Activated CD8-positive, alpha-beta memory T cell treated with anti-CD3 and anti-CD28 coated beads, Interleukin-2, amount 50 U/mL, for 4 hours (primary cell): ENCODE results near the gene OPCML.

Source experiments
- DNase-seq: peaks from one replicate; pipeline ENCODE4 v3.0.0-alpha.2; 2020

The OPCML gene

GRCh38 chr11:133224271-133224670 lies 308.0 kb downstream of the OPCML start:
- no peak for DNase-seq

DNA sequence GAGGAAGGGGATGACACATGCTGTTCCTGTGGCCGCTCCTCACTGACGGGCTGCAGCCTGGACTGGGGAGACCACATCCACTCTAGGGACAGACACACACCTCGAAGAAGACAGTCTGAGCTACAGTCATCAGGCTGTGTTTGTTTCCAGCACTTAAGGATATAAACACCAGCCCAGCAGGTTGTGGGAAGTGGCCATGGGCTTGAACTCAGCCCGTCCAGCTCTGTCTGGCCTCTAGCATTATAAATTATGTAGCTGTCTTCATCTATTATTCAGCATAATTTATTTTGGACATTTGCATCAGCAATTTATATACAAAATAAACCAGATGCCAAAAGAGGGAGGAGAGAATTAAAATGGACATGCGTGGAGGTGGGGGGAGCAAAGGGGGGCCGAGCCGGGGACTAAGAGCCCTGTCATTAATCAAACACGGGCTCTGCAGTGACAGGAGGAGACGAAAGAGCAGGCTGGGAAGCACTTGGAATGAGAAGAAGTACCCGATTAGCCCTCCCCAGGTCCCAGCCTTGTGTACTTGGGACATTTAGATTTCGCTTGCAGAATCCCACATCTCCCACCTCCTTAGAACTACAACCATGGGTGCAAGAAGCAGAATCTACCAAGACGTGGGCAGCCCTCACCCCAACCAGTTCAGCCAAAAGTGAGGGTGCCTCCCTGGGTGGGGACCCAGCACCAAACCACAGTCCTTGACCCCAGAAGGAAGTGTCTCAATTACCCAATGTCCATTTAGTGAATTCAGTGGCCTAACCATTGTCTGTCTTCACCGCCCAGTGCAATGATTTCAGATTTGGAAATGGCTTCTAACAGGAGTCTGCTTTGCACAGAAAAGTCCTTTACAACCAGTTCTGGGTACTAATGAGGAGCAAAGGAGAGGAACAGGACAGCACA lies 309.6 kb downstream of the OPCML start:
- DNase-seq, result no peak

DNA sequence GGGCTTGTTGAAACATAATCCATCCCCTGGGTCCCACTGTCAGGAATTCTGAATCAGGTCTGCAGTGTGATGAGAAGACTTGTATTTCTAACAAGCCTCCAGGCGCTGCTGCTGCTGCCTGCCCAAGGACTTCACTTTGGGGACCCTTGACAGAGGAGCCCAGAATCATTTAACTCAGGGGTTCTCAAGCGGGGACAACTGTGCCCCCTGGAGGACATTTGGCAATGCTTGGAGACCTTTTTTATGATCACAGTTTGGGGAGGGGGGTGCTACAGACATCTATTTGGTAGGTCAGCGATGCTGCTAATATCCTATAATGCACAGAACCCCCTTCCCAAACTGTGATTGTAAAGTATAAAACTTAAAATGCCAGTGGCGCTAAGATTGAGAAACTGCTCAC lies 312.8 kb downstream of the OPCML start:
- no peak for DNase-seq

DNA sequence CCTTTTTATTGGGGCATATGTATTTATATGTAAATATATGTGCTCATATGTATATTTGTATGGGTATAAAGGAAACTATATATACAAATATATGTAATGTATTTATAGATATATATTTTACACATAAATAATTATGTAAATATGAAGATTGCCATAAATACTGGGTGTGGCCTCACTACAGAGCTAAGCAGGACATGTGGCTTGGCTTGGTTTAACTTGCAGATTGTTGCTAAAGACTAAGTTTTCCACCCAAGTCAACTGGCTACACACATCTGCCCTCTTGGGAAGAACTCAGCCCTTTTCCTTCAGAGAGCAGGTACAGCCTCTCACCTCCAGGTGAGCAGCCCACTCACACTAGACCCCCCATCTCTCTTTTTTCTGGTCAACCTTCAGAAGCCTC lies 315.5 kb downstream of the OPCML start:
- DNase-seq, result no peak

DNA sequence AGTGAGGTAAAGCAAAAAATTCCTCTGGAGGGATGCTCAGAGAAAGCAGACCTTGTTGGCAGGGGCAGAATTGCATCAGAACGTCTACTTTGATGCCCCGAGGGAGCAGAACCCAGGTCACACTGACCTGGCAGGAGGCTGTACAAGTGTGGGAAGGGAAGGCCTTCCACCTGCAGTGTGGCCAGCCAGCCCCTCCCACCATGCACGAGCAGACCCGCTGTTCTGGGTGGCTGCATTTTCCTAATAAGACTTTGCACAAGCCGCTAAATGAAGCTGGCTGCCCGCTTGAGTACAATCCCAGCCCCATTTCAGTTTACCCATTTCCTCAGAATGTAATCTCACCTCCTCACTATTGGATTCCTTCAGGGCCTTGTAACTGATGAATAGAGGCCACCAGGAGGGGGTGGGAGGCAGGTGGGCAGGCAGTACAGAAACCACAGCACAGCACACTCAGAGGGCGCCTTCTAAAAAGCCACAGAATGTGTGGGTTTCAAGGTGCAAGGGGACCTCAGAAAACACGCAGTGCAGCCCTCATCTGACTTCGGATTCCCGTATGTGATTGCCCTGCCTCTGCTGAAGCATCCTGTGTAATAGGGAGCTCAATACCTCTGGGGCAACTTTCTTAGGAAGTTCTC lies 316.6 kb downstream of the OPCML start:
- DNase-seq, result no peak

DNA sequence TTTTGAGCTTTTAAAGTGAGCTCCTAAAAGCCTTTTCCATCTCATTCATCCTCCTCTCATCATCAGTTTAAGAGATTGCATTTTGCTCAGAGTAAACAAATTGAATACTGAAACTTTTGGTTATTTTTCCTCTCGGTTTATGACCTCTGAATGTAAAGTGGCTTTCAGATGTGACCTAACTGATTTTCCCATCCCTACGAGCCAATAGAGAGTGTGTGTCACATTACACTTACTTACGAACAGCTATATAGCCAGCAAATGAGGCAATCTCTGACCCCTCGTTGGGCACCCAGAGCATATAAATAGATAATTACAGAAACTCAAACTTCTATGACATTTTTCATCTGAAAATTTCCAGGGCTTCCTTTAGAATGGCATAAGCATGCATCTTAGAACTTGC lies 317.7 kb downstream of the OPCML start:
- no peak for DNase-seq

DNA sequence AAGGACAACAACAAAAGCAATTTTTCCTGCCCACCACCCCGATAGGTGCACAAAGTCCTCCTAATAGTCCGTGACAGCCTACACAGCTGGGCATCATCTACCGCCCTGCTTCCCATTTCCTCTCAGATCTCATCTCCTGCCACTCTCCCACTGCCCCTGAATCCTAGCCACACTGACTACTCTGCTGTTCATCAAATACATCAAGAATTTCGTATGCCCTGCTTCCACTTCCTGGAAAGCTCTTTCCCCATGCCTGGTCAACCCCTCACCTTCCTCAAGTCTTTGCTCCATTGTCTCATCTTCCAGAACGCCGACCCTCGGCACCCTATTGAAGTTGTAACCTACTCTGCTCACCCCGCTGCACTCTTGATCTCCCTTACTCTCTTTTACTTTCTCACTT lies 320.1 kb downstream of the OPCML start:
- DNase-seq, result no peak

- no peak for DNase-seq
These were observed 324.3 kb downstream of the OPCML start for GRCh38 chr11:133207995-133208394.

GRCh38 chr11:133206313-133207005 lies 325.8 kb downstream of the OPCML start:
- DNase-seq, result no peak

DNA sequence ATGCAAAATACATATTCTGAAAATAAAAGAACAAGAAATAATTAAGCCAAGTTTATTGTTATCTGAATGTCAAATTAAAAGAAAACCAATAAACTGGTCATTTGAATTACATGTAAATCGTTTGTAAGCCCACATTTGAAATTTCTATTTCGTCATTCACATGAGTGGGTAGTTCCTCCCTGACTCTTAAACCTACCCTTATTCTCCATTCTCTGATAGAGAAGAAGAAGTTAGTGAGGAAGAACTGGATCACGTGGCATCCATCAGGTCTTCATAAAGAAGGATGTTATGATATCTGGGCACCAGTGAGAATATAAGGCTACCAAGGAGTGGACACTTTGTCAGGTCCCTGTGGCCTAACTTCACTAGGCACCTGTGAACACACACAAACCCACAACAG lies 328.1 kb downstream of the OPCML start:
- no peak for DNase-seq

DNA sequence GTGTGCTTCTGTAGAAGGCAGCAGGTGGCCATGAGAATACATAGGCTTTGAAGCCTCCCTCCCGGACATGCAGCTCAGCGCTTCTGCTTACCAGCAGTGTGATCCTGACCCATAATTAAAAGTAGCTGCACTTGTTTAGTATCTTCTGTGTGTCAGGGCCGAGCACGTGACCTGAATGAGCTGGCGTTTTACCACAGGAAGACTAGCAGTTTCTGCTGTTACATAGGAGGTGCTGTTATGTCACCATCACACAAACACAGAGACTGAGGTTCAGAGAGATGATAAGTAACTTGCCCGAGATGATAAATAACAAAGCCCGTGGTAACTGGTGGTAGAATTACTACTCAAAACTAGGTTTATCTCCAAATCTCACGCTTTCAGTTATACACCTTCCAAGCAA lies 329.5 kb downstream of the OPCML start:
- no peak for DNase-seq

- DNase-seq, result no peak
These were observed 333.9 kb downstream of the OPCML start for GRCh38 chr11:133198438-133198837.

DNA sequence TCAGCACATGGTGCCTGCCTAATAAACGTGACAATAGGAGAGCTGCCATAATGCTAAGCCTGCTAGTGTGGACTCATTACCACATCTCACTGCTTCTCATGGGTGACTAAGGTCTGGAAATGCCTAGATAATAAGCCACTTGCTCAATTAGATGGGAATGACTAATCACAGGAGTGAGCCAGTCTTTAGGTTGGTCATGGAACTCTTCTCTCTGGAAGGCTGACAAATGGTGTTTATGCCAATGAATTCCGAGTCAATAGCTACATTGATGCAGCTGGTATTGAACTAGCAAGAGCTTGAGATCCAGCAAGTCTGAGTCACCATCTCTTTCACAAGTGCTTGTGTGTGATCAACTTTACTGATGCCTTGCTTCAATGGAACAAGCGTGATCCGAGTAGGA lies 334.9 kb downstream of the OPCML start:
- no peak for DNase-seq

DNA sequence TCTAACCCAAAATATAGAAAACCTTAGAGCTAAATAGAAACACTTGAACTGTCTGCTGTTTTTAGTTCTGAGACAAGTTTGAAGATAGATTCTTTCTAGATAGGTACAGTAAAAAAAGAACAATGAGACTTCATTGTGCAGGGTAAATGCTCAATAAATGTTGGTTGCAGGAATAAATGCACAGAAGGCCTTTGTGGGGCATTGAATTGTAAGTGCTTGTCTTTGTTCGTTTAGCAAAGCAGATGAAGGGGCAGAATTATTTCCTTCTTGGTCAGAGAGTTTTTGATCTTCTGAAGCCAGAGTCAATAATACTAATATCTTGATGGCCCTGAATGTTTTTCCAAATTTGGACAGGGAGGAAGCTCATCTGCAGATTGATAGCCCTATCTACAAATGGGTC lies 340.4 kb downstream of the OPCML start:
- DNase-seq, result no peak

- DNase-seq, result no peak
These were observed 350.6 kb downstream of the OPCML start for GRCh38 chr11:133181667-133182066.

GRCh38 chr11:133181066-133181465 lies 351.2 kb downstream of the OPCML start:
- no peak for DNase-seq

DNA sequence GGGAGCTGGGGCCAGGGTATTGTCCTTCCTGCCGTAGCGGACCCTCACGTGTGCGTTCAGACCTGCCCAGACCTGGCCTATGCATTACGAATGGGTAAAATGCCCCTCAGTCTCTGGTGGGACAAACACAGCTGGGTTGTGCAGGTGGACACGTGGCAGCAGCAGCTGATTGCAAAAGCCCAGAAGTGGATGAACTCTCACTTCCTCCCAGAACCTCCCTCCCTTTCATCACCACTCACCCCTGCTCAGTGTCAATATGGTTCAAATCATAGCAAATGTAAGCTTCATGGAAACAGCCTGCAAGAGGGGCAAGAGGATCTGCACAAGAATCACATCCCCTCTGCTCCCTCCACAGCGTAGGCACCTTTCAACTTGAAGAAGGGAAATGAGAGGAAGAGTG lies 352.1 kb downstream of the OPCML start:
- no peak for DNase-seq

DNA sequence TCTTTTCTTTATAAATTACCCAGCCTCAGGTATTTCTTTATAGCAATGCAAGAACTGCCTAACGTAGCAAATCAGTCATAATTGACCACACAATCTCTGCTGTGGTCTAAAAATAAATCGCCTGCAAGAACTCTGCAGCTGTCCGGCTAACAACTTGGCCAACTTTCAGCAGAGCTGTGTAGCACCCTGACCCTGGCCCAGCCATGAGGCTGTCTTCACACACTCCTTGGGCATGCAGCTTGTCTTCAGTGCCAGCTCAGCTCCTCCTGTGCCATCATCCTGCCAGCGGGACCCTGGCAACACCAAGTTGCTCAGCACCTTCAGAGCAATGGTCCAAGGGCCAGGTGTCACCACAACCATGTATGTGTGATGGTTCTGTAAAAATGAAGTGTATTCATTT lies 355.6 kb downstream of the OPCML start:
- DNase-seq, result no peak

DNA sequence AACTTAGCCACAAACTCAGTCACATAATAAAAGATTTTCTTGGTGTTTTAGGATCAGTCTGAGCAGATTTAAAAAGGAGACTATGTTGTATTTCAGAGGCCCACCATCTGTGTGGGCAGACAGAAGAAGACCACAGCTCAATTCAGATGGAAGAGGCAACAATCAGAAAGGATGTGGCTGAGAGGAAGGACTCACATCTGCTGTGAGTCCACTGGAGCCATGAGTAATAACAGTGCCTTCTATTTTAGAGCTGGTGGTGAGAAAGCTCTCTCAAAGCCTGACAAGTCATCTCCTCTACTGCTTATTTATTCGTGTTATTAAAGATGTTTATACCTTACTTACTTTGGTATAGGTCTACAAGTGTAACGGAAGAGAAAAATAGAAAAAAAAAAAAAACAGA lies 357.2 kb downstream of the OPCML start:
- DNase-seq, result no peak

- DNase-seq, result no peak
These were observed 358.4 kb downstream of the OPCML start for GRCh38 chr11:133173810-133174412.

DNA sequence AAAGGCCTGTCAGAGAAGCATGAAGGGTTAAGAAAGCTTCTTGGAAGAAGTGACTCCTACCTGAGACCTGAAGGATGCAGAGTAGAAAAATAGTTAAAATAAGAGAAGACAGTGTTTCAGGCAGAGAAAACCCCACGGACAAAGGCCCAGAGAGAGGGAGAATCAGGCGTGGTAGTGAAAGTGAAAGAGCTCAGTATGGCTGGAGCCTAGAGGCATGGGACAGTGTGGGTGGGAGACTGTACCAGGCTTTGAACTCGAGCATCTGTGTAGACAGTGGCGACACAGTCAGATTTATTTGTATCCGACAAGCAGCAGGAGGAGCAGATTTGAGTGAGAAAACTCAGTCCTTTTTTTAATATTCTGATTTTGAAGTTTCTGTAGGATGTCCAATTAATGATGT lies 360.0 kb downstream of the OPCML start:
- DNase-seq, result no peak

DNA sequence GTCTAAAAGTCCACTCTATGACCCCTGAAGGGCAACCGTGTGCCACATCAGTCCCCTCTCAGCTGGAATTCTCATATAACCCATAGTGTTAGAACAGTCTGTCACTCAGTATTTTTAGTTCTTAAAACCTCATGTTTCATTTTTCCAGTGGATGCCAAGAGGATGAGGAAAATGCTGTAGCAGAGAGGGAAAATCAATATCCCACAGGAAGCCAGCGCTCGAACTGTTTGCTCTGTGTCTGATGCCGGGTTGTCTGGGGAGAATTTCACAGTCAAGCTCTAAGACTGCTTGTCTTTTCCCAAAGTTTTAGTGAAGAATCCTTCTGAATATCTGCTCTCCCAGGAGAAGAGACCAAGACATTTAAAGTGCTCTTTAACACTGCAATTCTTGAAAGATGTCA lies 360.9 kb downstream of the OPCML start:
- no peak for DNase-seq

GRCh38 chr11:133168016-133168415 lies 364.3 kb downstream of the OPCML start:
- DNase-seq, result no peak

DNA sequence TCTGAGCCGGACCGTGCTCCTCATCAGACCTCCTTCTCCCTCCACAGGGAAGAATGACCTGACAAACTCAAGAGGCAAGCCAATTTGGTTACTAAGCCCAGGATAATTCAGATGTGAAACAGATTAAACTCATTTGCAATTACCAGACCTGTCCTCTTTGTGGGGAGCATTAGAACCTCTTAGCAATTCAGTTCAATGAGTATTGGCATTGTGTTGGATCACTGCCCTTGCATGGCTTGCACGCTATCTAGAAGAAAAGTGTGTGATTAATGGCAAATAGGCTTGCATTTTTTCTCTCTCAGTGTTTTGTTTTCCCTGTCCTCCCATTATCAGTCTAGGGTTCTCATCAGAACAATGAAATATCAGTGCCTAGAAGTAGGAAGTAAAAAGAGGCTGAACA lies 365.6 kb downstream of the OPCML start:
- DNase-seq, result no peak
